SK-N-MC (cell line): ENCODE data around the gene ARSI.

Experiments used
- DNase-seq: peaks from one replicate; pipeline ENCODE4 v3.0.0-alpha.2; 2011; ENCODE audit warnings: low read depth, low spot score
- H3K27ac ChIP-seq: fragments of 200-600 bp; sonication (generic); 2 replicates; pipeline ENCODE4 v1.5.1; 2016; ENCODE audit warnings: mixed run types
- H3K36me3 ChIP-seq: fragments of 200-600 bp; sonication (generic); 2 replicates; pipeline ENCODE4 v1.6.1; 2017; ENCODE audit warnings: antibody characterized with exemption, low read length, mixed read lengths; ENCODE audit not compliant: insufficient read depth
- H3K4me3 ChIP-seq: fragments of 200-600 bp; sonication (generic); 2 replicates; pipeline ENCODE4 v1.5.1; 2016
- H3K9ac ChIP-seq: fragments of 200-600 bp; sonication (generic); 2 replicates; pipeline ENCODE4 v1.8.0; 2017; ENCODE audit warnings: mixed run types, mixed read lengths; ENCODE audit not compliant: insufficient read length
- H3K9me3 ChIP-seq: fragments of 200-600 bp; sonication (generic); 2 replicates; pipeline ENCODE4 v1.6.1; 2017; ENCODE audit warnings: low read depth, mild to moderate bottlenecking, antibody characterized with exemption, low read length, moderate library complexity, mixed read lengths
- EZH2 ChIP-seq: fragments of 200-600 bp; sonication (generic); IDR thresholded peaks from one replicate; pipeline ENCODE4 v1.6.1; 2017; ENCODE audit warnings: antibody characterized with exemption
- FOXP2 ChIP-seq: optimal IDR thresholded peaks from 2 replicates; pipeline ENCODE3; 2011; ENCODE audit warnings: mild to moderate bottlenecking, moderate library complexity; ENCODE audit not compliant: insufficient read depth; ENCODE audit errors: extremely low read length, control extremely low read depth
- POLR2AphosphoS5 ChIP-seq: IDR thresholded peaks from 2 replicates; pipeline ENCODE4 v1.6.1; 2012; ENCODE audit warnings: mild to moderate bottlenecking, low read depth, low read length, borderline replicate concordance

Gene ARSI

DNA sequence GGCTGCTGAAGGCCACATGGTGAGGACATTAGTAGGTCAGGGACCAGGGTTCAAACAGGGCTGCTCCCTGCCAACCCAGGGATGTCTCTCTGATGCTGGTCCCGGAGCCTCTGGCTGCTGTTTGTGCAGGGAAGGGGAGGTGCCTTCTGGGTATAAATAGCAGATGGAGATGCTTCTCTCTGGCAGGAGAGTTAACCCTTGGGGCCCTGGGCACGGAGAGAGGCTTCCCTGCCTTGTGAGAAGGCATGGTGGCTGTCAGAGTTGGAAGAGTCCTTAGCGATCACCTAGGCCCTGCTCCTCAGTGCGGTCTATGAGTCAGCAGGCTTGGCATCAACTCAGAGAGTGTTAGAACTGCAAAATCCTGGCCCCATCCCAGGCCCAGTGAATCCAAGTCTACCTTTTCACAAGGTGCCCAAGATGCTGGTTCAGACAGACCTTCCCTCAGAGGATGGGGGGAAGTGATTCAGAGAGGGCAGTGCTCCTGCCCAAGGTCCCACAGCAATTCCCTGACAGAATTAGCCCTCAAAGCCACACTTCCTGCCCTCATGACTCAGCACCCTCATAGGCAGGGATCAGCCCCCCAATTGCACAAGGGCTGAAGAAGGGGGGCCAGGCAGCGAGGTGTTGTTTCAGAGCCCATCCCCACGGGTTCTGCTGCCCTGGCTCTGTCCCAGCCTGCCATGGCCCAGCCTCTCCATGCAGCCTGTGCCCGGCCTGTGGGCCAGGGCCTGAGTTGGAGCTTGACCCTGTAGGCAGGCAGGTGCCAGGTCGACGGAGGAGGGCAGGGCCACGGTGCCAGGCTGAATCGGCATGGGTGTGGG, 38.7 kb downstream of the ARSI start:
- H3K9ac ChIP-seq, result no peak overlapping the region
- H3K9me3 ChIP-seq, result no peaks in the 10 kb centered on the region
- TF ChIP-seq FOXP2, result no peak
- no peak for TF ChIP-seq EZH2
- TF ChIP-seq POLR2AphosphoS5, result no peak
- no peak overlapping the region for H3K27ac ChIP-seq
- DNase-seq, result no peak
- H3K4me3 ChIP-seq, result no peak overlapping the region
- H3K36me3 ChIP-seq, result no peaks in the 10 kb centered on the region

DNA sequence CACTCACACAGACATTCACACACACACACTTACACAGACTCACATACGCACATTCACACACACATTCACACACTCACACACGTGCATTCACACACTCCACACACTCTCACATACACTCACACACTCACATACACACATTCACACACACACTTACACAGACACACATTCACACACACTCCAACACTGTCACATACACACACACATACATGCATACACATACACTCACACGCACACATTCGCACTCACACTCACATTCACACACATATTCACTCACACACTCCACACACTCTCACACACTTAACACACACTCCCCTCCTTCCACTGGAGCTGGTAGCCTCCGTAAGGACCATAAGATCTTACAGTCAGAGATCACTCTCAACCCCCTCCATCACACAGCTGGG, 39.3 kb downstream of the ARSI start:
- TF ChIP-seq EZH2, result no peak
- no peak for TF ChIP-seq POLR2AphosphoS5
- TF ChIP-seq FOXP2, result no peak
- no peaks in the 10 kb centered on the region for H3K36me3 ChIP-seq
- no peaks in the 10 kb centered on the region for H3K9me3 ChIP-seq
- DNase-seq, result no peak
- no peak overlapping the region for H3K4me3 ChIP-seq
- no peak overlapping the region for H3K9ac ChIP-seq
- H3K27ac ChIP-seq, result no peak overlapping the region

DNA sequence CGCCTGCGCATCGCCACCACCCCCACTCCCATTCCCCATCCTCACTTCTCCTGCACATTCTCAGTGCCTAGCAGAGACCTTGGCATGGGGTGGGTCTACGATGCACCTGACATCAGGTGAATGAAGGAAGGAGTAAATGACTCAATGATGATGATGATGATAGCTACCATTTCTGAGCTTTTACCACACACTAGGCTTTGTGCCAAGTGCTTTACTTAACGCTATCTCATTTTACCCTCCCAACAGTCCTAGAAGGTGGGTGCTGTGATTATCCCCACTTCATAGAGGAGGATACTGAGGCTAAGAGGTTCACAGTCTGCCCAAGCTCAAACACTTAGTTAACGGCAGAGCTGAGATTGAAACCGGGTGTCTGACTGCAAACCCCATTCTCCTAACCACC, 40.2 kb downstream of the ARSI start:
- Histone ChIP-seq H3K9me3 (no peaks in the 10 kb centered on the region), H3K9ac (no peak overlapping the region), H3K27ac (no peak overlapping the region), H3K36me3 (no peaks in the 10 kb centered on the region), H3K4me3 (no peak overlapping the region)
- TF ChIP-seq FOXP2 (no peak), POLR2AphosphoS5 (no peak), EZH2 (no peak)
- DNase-seq, result no peak

DNA sequence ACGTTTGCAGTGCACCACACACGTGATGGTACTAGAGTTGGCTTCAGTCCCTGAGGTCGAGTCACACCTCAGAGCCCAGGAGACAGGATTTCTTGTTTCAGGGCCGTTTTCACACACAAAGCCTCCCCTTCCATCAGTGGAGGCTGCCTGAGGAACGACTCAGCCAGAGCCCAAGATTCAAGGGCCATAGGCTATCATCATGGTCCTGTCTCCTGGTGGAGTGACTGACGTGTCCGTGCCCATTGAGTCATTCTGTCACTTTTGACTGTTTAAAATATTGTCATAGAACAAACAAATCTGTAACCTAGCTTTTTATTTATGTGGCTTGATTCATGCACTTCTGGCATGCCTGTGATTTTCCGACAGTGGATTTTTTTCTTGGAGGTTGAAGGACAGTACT, 41.5 kb downstream of the ARSI start:
- Histone ChIP-seq H3K27ac (no peak overlapping the region), H3K9me3 (no peaks in the 10 kb centered on the region), H3K4me3 (no peak overlapping the region), H3K36me3 (no peaks in the 10 kb centered on the region), H3K9ac (no peak overlapping the region)
- DNase-seq, result no peak
- TF ChIP-seq POLR2AphosphoS5, result no peak
- TF ChIP-seq EZH2, result no peak
- no peak for TF ChIP-seq FOXP2

DNA sequence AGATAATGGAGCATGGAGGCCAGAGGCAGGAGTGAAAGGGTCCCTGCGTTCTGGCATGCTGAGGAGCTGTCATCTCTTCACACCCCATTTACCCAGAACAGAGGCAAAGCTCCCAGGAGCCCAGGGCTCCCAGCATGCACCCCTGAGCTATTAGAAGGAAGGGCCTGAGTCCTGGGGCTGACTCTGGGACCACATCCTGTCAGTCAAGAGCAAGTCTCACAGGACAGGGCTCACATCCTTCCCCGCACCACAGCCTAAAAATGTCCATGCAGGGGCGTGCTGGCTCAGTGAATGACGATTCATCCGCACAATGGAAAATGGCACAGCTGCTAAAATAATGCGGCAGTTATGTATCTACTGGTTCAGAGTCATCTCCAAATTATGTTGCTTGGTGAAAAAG, 44.6 kb downstream of the ARSI start:
- Histone ChIP-seq H3K4me3 (no peak overlapping the region), H3K9ac (no peak overlapping the region), H3K9me3 (no peaks in the 10 kb centered on the region), H3K27ac (no peak overlapping the region), H3K36me3 (no peaks in the 10 kb centered on the region)
- TF ChIP-seq EZH2, result no peak
- no peak for TF ChIP-seq POLR2AphosphoS5
- no peak for TF ChIP-seq FOXP2
- DNase-seq, result no peak

DNA sequence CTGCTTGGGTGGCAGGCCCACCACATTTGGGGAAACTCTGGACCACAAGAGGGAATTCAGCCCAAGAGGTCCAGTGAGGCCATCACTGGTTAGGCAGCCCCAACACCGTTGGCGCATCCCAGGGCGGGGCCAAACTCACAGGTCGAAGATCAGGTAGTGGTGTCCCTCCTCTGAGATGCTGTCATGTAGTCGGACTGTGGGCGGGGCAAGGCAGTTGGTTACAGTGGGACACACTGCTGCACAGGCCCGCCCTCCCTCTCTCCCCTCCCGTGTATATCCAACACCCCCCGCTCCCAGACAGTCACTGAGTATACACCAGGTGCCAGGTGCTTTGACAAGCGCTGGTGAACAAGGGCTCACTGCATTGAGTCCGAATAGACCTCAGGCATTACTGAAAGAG, 45.3 kb downstream of the ARSI start:
- no peak overlapping the region for H3K27ac ChIP-seq
- no peak overlapping the region for H3K4me3 ChIP-seq
- H3K9me3 ChIP-seq, result no peaks in the 10 kb centered on the region
- DNase-seq, result no peak
- TF ChIP-seq EZH2 (no peak), FOXP2 (no peak), POLR2AphosphoS5 (no peak)
- no peaks in the 10 kb centered on the region for H3K36me3 ChIP-seq
- no peak overlapping the region for H3K9ac ChIP-seq

DNA sequence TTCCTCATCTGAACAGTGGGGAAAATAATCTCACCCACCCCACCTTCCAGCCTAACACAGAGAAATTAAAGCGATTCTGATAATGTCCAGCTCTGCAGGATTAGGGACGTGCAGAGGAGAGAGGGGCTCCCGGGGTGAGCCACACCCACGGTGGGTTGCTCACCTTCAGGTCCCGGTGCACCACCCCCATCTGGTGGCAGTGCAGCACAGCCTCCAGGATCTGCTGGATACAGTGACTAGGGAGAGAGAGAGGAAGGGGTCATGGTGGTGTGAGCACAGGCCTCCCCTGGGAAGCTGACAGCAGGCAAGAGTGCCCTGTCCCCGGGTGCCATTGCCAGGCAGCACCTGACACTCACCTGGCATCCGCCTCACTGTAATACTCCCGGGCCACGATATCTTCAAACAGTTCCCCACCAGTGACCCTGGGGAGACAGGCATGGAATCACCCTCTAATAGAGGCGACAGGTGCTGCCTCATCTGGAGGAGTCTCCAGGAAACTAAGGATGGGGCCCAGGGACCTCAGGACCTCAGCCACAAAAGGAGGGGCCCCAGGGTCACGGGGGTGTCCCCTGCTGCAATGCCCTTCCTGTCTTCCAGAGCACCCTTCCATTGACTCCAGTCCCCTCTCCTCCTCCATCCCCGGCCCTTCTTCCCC, 46.2 kb downstream of the ARSI start:
- no peak overlapping the region for H3K27ac ChIP-seq
- DNase-seq, result no peak
- H3K9ac ChIP-seq, result no peak overlapping the region

DNA sequence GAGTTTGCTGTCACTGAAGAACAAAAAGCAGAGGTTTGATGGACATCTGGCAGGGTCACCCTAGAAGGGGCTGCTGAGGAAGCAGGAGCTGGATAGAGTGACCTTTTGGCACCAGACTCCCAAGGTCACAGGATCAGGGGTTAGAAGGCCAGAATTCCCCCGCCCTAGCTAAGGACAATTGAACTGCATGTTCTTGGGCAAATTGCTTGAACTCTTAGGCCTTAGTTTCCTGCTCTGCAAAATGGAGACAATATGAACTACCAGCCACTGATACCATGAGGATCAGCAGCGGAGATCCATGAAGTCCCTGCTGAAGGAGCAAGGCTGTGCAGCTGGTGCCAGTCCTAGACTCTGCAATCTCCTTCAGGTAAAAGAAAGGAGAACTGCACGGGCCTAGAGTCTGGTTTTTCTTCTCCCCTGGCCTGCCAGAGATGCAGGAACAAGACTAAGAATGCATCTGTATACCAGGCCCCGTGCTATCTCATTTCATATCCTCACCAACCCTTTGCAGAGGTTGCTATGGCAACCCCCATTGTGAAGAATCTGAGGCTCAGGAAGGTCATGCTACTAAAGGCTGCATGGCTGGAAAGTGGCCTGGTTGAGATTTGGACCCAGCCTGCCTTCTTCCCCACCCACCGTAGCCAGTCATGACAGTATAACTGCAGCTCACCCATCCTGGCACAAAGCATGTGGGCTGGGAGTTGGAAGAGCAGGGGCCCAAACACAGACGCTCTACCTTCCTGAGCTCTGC, 46.9 kb downstream of the ARSI start:
- Histone ChIP-seq H3K9me3 (no peaks in the 10 kb centered on the region), H3K27ac (no peak overlapping the region), H3K4me3 (no peak overlapping the region), H3K9ac (no peak overlapping the region), H3K36me3 (no peaks in the 10 kb centered on the region)
- TF ChIP-seq POLR2AphosphoS5, result no peak
- TF ChIP-seq FOXP2, result no peak
- TF ChIP-seq EZH2, result no peak
- DNase-seq, result no peak

More for the DNA sequence above, 46.2 kb downstream of the ARSI start:
- no peaks in the 10 kb centered on the region for H3K36me3 ChIP-seq
- TF ChIP-seq FOXP2 (no peak), EZH2 (no peak), POLR2AphosphoS5 (no peak)
- H3K4me3 ChIP-seq, result no peak overlapping the region
- no peaks in the 10 kb centered on the region for H3K9me3 ChIP-seq
